A375 (cell line): ENCODE data around the gene OR6C70. TPM values are rescaled to one million over a fixed set of nuclear protein-coding genes. Genes with fewer than 3 reads are reported as not detected.

Source experiments
- total RNA-seq: library from RNA; depleted of rRNA; stranded (reverse); fragments of >200 nt; shearing (Covaris generic); gene quantifications from 2 replicates; pipeline ENCODE4 v1.2.3, GENCODE V29; 2014; rRNA removed

OR6C70 gene
- 0.38 TPM in 1 of 2 replicates, not detected in the other for total RNA-seq

GRCh38 chr12:55470088-55470829, at the start of gene OR6C70:
Gene OR6C70 (minus strand): TSS chr12:55470138. CDS start chr12:55470138, 0 bp downstream.

DNA sequence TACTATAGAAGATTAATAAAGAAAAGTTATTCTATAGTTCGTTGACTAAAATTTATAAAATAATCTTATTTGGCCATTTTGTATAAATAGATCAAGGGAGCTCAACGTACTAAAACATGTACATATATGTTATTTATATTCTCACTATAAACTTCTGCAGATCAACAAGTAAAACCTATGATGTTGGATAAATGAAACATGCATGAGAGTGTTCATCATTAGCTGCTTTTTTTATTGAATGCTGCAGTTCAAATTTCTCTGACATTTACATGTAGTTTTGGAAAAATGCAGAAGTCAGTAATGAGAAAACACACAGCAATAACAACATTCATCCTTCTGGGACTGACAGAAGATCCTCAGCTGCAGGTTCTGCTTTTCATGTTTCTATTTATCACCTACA, 22.1 kb upstream of the OR6C70 start, which contains the start of gene OR6C68:
Gene OR6C68 (plus strand): TSS at position 301 of the 400 bp plus-strand sequence. CDS start 0 bp downstream, at position 301.

DNA sequence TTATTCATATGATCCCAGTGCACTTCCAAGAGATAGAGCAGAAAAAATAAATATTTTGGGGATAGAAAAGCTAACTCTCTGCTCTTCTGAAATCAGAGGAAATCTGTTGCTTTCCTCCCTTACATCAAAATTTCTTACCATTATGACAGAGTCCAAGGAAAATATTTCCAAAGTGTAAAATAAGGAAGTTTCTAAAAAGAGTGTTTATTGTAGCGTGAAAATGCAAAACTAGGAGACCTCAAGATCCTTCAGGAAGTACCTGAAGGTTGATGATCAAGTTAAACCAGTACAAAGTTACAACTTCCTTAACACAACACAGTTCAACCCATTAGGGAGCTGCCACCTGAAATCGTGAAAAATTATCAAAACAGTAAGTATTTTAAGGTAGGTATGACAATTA, 26.2 kb downstream of the OR6C70 start, which contains the start of gene OR6C2:
Gene OR6C2 (plus strand): TSS at position 301 of the 400 bp plus-strand sequence. CDS start 8,138 bp downstream, outside the sequence.

DNA sequence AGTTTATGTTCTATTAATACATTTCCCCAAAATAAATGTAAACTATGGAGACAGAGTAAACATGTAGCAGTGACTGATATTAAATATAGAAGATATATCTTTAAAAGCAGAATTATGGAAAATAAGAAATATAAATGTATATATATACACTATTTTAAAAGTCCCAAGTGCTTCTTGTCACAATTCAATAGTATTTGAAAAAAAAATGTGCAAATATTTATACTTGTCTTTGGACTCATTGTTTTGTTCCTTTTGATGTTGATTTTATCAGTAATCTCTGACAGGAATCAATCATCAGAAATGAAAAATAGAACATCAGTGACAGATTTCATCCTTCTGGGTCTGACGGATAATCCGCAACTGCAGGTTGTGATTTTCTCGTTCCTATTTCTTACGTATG, 44.0 kb downstream of the OR6C70 start, which contains the start of gene OR6C76:
Gene OR6C76 (plus strand): TSS at position 301 of the 400 bp plus-strand sequence. CDS start 0 bp downstream, at position 301.

Other genes with a start within 250 kb of the OR6C70 start
- gene OR10A7, start 249.1 kb downstream of the OR6C70 start, total RNA-seq = not detected in 2 replicates
- gene OR6C74, start 225.5 kb downstream of the OR6C70 start, total RNA-seq = not detected in 2 replicates
- gene OR6C6, start 173.6 kb downstream of the OR6C70 start, total RNA-seq = not detected in 2 replicates
- gene OR6C1, start 155.8 kb downstream of the OR6C70 start, total RNA-seq = not detected in 2 replicates
- gene OR6C3, start 139.4 kb downstream of the OR6C70 start, total RNA-seq = not detected in 2 replicates
- not detected in 2 replicates for gene OR6C75, start 107.2 kb downstream of the OR6C70 start, total RNA-seq
- gene OR6C65, start 69.6 kb downstream of the OR6C70 start, total RNA-seq = not detected in 2 replicates
- not detected in 2 replicates for gene OR6C76, start 43.9 kb downstream of the OR6C70 start, total RNA-seq
- not detected in 2 replicates for gene OR6C2, start 26.1 kb downstream of the OR6C70 start, total RNA-seq
- not detected in 2 replicates for gene OR6C68, start 22.2 kb upstream of the OR6C70 start, total RNA-seq
- gene OR6C4, start 79.5 kb upstream of the OR6C70 start, total RNA-seq = not detected in 2 replicates
- gene OR2AP1, start 102.3 kb upstream of the OR6C70 start, total RNA-seq = not detected in 2 replicates
- gene OR10P1, start 166.8 kb upstream of the OR6C70 start, total RNA-seq = not detected in 2 replicates
- 6.5 and 6.9 TPM in 2 replicates for gene ITGA7, start 237.8 kb upstream of the OR6C70 start, total RNA-seq
- gene BLOC1S1, start 245.9 kb upstream of the OR6C70 start, total RNA-seq = 218 and 226 TPM in 2 replicates